Stimulated activated CD8-positive, alpha-beta memory T cell treated with anti-CD3 and anti-CD28 coated beads, Interleukin-7, amount 100 ng/mL, for 48 hours (primary cell): ENCODE data around the gene C9orf43.
A peak's percentile ranks its signal among the peaks of the same experiment; 100 is the strongest.
"Not testable (repeated sequence)": the region's sequence is repeated elsewhere in the genome, so short reads cannot be mapped to it uniquely, and the experiment has no call there.

Source experiments
- DNase-seq, 2 donors: peaks; one replicate each; pipeline ENCODE4 v3.0.0-alpha.2; 2020; ENCODE audit warnings: low read depth in 1 of 2; ENCODE audit errors: extremely low read depth in 1 of 2

Gene C9orf43, protein sequence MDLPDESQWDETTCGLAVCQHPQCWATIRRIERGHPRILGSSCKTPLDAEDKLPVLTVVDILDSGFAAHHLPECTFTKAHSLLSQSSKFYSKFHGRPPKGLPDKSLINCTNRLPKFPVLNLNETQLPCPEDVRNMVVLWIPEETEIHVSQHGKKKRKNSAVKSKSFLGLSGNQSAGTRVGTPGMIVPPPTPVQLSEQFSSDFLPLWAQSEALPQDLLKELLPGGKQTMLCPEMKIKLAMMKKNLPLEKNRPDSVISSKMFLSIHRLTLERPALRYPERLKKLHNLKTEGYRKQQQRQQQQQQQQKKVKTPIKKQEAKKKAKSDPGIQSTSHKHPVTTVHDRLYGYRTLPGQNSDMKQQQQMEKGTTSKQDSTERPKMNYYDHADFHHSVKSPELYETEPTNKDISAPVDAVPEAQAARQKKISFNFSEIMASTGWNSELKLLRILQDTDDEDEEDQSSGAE

GRCh38 chr9:113410207-113410864 lies at the start of gene C9orf43, which contains the start of gene POLE3:
Gene C9orf43, plus strand, starts transcription at chr9:113410747. Its CDS starts 2,747 bp downstream, at chr9:113413494.
Gene POLE3, minus strand, starts transcription at chr9:113410675. Its CDS starts 382 bp downstream, at chr9:113410293.
- peak; percentile 93 to 95 for DNase-seq

DNA sequence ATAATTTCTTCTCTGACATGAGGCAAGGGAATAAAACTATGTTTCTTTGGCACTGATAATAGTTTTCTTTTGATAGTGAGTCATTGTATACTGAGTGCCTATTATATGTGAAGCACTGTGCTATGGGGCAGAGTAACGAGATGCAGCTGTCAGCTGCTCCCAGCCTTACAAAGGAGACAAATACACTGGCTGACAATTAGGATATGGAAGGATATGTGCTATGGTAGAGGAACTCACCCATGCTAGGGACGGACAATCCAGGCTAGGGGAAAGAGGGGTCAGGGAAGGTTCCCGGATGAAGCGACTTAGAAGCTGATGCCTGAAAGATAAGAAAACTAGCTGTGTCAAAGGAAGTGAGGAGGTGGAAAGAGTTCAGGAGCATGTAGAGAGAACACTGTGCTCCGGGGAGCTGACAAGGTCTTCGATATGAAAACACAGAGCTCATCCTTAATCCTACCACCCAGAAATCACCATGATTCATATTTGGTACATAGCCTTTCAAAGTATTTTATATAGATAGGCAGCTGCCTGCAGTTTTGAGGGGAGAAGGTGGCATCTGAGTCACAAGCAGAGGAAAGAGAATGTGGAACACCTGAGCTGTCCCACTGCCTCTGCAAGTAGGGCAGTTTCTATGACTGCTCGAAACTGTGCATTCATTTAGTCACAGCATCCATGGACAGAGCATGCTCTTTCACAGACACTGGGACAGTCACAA lies 49.1 kb upstream of the C9orf43 start:
- no peak for DNase-seq

DNA sequence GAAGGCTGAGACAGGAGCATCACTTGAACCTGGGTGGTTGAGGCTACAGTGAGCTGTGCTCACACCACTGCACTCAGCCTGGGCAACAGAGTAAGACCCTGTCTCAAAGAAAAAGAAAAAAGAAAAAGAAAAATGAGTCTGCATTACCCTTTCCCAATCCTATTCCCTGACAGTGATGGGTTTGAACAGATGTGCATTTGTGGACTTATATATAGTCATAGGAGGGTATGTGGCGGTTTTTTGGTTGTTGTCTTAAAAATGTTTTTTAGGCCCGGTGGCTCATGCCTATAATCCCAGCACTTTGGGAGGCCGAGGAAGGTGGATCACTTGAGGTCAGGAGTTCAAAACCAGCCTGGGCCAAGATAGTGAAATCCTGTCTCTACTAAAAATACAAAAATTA lies 47.2 kb upstream of the C9orf43 start:
- no peak for DNase-seq

DNA sequence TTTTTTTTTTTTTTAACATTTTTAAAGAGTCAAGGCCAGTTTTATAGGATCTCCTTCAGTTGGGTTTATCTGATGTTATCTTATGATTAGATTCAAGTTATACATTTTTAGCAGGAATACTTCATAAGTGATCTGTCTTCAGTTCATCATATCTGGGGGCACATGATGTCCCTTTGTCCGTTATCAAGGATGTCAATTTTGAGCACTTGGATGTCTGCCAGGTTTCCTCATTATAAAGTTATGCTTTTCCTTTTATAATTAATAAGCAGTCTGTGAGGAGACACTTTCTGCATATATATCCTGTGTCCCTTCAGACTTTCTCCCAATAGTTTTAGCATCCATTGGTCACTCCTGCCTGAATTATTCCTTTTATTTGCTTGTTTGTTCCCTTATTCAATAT lies 45.6 kb upstream of the C9orf43 start:
- DNase-seq: no peak

DNA sequence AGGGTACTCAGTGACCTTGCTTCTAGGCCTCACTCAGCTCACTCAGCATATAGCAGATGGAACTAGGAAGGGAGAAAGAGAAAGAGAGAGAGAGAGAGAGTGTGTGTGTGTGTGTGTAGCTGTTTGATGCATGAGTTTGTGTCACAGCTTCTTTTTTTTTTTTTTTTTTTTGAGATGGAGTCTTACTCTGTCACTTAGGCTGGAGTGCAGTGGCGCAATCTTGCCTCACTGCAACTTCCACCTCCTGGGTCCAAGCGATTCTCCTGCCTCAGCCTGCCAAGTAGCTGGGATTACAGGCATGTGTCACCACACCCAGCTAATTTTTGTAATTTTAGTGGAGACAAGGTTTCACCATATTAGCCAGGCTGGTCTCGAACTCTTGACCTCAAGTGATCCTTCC lies 44.9 kb upstream of the C9orf43 start:
- not testable (repeated sequence) for DNase-seq

- no peak for DNase-seq
Measured at GRCh38 chr9:113368348-113368981, 42.1 kb upstream of the C9orf43 start.

DNA sequence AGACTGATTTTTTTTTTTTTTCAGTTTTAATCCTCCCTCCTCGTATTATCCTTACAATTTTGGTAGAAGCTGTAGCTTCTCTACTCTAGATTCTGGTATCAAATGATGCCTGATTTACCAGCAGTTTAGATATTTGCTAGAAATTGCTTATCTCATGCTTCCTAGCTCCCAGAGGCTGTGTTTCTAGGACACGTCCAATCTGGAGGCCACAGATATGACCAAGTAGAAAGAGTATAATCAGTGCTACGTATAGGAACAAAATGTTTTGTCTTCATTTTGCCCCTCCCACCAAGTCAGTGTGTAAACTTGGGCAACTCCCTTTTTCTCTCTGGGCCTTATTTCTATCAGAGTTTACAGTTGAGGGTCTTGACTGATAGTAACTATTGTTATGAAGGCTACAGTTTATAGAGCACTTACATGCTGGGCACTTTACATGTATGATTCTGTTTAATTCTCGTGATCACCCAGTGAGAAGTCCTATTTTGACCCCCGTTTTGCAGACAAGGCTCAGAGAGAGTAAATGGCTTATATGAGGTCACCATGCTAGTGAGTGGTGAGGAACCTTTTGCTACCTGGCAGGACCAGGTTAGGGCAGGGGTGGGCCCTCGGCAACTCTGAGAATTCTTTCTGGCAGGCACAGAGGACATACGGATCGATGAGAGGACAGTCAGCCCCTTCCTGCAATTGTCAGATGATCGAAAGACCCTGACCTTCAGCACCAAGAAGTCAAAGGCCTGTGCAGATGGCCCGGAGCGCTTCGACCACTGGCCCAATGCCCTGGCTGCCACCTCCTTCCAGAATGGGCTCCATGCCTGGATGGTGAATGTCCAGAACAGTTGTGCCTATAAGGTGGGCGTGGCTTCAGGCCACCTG lies 41.3 kb upstream of the C9orf43 start:
- no peak for DNase-seq

DNA sequence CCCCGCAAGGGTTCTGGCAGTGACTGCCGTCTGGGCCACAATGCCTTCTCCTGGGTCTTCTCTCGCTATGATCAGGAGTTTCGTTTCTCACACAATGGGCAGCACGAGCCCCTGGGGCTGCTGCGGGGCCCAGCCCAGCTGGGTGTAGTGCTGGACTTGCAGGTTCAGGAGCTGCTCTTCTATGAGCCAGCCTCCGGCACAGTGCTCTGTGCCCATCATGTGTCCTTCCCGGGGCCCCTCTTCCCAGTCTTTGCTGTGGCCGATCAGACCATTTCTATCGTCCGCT lies 40.7 kb upstream of the C9orf43 start:
- no peak for DNase-seq

DNA sequence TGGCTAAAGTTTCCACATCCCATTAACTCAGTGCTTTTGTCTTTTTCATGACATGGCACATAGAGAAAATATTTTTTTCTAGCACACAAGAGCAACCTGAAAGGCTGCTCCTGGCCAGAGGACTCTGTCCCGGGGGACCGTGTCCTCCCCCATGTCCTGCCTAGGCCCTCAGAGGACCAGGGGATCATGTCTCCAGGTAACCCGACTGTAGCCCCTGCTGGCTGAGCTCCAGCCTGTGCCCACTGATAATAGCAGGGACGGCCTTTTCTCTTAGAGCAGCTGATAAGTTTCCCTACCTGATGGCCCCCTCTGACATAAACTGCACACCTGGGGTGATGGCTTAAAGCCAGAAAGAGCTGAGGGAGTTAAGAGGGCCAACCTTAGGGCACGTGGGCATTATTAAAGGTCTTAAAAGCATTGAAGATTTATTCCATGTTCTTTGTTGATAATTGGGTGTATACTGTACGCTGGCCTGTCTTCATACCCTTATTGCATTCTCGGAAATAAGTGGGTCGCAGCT lies 39.7 kb upstream of the C9orf43 start:
- no peak for DNase-seq

DNA sequence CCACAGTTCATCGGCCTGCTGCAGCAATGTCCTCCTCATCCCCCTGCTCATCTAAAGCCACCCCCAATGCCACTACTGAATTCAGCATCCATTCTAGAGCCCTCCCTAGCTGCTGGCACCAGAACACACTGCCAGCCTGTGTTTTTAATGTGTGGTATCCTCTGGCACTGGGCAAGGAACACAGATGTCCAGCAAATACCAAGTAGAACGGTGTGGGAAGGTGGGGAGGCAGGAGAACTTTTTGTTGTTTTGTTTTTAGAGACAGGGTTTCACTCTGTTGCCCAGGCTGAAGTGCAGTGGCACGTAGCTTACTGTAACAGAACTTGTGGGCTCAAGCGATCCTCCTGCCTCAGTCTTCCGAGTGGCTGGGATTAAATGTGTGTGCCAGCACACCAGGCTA lies 38.5 kb upstream of the C9orf43 start:
- DNase-seq: no peak

GRCh38 chr9:113373256-113373655 lies 37.3 kb upstream of the C9orf43 start:
- no peak for DNase-seq

DNA sequence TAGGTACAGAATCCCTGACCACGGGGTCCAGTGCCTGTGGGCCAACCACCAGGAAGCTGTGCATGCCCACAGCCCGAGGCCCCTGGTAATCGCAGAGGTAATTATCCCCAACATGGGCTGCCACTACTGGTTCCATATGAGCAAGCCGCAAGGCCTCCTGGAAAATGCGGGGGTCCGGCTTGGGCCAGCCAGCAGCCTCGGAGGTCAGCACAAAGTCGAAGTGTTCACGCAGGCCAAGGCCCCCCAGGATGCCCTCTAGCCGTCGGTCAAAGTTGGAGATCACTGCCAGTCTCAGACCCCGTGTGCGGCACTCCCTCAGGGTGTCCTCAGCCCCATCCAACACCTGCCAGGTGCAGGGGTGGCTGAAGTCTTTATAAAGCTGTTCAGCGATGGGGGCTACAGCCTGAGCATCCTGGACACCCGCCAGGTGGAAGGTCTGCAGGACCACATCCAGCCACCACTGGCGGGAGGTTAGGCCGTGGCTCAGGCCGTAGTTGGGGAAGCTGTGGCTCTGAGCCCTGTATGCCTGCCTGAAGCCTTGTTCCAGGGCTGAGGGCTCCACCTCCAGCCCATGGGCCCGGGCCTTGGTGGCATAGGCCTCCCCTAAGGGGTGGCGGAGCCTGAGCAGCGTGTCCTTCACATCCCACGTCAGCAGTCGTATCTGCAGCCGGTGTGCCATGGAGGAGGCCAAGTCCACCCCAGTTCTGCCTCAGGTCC lies 36.7 kb upstream of the C9orf43 start:
- DNase-seq: no peak

GRCh38 chr9:113375057-113376023 lies 35.2 kb upstream of the C9orf43 start:
- DNase-seq: no peak

DNA sequence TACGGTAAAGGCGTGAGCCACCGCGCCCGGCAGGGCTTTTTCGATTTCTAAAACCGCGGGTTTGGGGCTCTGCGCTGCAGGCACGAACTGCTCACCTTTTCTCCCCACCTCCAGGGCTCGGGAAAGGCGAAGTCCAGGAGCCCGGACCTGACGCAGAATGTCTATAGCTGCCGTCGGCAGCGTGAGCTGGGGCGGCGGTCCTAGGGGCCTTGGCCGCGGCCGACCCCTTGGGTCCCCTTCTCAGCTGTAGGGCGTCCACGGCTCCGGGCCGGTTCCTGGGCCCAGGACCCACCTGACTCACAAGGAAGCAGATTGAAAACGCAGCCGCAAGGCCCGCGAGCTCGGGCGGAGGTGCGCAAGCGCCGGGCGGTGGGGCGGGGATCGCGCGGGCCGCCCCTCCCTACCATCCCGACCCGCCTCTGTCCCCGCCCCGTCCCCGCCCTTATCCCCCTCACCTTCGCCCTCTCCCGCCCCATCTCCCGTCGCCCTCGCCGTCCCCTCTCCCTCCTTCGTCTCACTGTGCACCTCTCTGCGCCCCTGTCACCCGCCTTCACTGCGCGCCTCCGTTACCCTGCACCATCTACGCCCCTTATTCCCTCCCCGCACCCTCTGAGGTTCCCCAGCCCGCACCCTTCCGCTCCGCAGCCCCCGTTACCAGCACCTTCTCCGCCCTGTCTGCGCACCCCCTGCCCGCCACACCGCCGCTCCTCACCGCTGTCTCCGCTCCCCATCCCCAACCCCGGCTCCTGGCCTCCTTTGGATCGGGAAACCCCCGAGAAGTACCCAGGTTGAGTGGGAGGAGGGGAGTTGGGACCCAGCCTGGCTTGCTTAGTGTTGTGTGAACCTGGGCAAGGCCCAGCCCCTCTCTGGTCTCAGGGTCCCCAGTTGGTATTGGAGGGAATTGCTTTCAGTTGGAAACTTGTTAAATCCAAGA lies 33.6 kb upstream of the C9orf43 start, which contains the start of gene HDHD3:
Gene HDHD3, minus strand, starts transcription at position 353 of the 934 bp plus-strand sequence. CDS start 2,632 bp downstream, outside the sequence.
- peak; percentile 64 to 68 for DNase-seq

DNA sequence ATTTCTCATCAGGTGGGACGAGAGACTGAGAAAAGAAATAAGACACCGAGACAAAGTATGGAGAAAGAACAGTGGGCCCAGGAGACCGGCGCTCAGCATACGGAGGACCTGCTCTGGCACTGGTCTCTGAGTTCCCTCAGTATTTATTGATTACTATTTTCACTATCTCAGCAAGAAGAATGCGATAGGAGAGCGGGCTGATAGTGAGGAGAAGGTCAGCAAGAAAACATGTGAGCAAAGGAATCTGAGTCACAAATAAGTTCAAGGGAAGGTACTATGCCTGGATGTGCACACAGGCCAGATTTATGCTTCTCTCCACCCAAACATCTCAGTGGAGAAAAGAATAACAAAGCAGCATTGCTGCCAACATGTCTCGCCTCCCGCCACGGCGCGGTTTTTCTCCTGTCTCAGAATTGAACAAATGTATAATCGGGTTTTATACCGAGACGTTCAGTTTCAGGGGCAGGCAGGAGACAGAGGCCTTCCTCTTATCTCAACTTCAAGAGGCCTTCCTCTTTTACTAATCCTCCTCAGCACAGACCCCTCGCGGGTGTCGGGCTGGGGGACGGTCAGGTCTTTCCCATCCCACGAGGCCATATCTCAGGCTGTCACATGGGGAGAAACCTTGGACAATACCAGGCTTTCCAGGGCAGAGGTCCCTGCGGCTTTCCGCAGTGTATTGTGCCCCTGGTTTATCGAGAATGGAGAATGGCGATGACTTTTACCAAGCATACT lies 31.3 kb upstream of the C9orf43 start:
- not testable (repeated sequence) for DNase-seq

- not testable (repeated sequence) for DNase-seq
Measured at GRCh38 chr9:113379829-113380210, 30.7 kb upstream of the C9orf43 start.
